ENCODE measurements around the gene COL23A1.

- TF ChIP-seq EZH2 (IDR thresholded peaks at IDR 0.05) (no peak), POLR2AphosphoS5 (IDR thresholded peaks at IDR 0.05; ENCODE audit: borderline replicate concordance, low read depth, low read length) (no peak)
Measured at GRCh38 chr5:178307267-178308045, 282.7 kb downstream of the COL23A1 start.

Data from SK-N-MC (cell line).